HK-2 (cell line): ENCODE measurements around the gene VAMP8.
"Not testable (repeated sequence)": the region's sequence is repeated elsewhere in the genome, so short reads cannot be mapped to it uniquely, and the experiment has no call there.

Source experiments
- DNase-seq: peaks from one replicate; pipeline ENCODE4 v3.0.0-alpha.2; 2018; ENCODE audit not compliant: unreplicated experiment

VAMP8 gene

GRCh38 chr2:85579266-85579935, 2.0 kb downstream of the VAMP8 start:
- DNase-seq = no peak

GRCh38 chr2:85580206-85580605, 2.8 kb downstream of the VAMP8 start:
- DNase-seq = no peak

- no peak for DNase-seq
Observed at GRCh38 chr2:85582492-85582891, 5.1 kb downstream of the VAMP8 start.

- no peak for DNase-seq
Observed at GRCh38 chr2:85583667-85584353, 6.4 kb downstream of the VAMP8 start.

GRCh38 chr2:85584354-85584856, 7.0 kb downstream of the VAMP8 start, which contains the start of gene VAMP5:
VAMP5 (plus strand) TSS chr2:85584431; CDS start chr2:85584491, 60 bp downstream.
- DNase-seq = no peak

GRCh38 chr2:85584857-85585780, 7.7 kb downstream of the VAMP8 start:
- peak; percentile 59 for DNase-seq

- DNase-seq = no peak
Observed at GRCh38 chr2:85585781-85586105, 8.4 kb downstream of the VAMP8 start.

GRCh38 chr2:85588236-85588635, 10.8 kb downstream of the VAMP8 start:
- no peak for DNase-seq

- no peak for DNase-seq
Observed at GRCh38 chr2:85588645-85589044, 11.3 kb downstream of the VAMP8 start.

GRCh38 chr2:85589181-85589580, 11.8 kb downstream of the VAMP8 start:
- no peak for DNase-seq

- no peak for DNase-seq
Observed at GRCh38 chr2:85589982-85590791, 12.8 kb downstream of the VAMP8 start.

GRCh38 chr2:85590950-85591349, 13.6 kb downstream of the VAMP8 start:
- no peak for DNase-seq

GRCh38 chr2:85591563-85591962, 14.2 kb downstream of the VAMP8 start:
- no peak for DNase-seq

GRCh38 chr2:85592299-85592698, 14.9 kb downstream of the VAMP8 start:
- not testable (repeated sequence) for DNase-seq

GRCh38 chr2:85593023-85593422, 15.6 kb downstream of the VAMP8 start:
- no peak for DNase-seq

- no peak for DNase-seq
Observed at GRCh38 chr2:85594715-85595300, 17.4 kb downstream of the VAMP8 start.

GRCh38 chr2:85595301-85596025, 18.1 kb downstream of the VAMP8 start, which contains the start of gene RNF181:
RNF181 (plus strand) TSS chr2:85595745; CDS start chr2:85595764, 19 bp downstream.
- DNase-seq = peak; percentile 95

- DNase-seq = no peak
Observed at GRCh38 chr2:85596026-85596333, 18.6 kb downstream of the VAMP8 start.

GRCh38 chr2:85596486-85597143, 19.2 kb downstream of the VAMP8 start:
- DNase-seq = no peak

- DNase-seq = no peak
Observed at GRCh38 chr2:85597241-85597640, 19.9 kb downstream of the VAMP8 start.
